ENCODE measurements around the gene SMAD7. TPM values are rescaled to one million over a fixed set of nuclear protein-coding genes. Genes with fewer than 3 reads are reported as not detected.

Gene SMAD7
- total RNA-seq, 1 donor from 2014 or later, result 6.9 TPM

- intact Hi-C loops (cut with micrococcal nuclease), result loop anchor here (10.0 kb wide), 1 partner anchor 1014 kb away; no protein-coding TSS in a partner anchor
- no peak overlapping the region for H3K27ac Mint-ChIP-seq
- H3K4me1 Mint-ChIP-seq, result peaks cover 2% of the 10 kb centered on the region
- POLR2A ChIA-PET, result no interaction called here
- DNase-seq (no peak), ATAC-seq (ENCODE audit: low read depth) (no peak)
- H3K27me3 Mint-ChIP-seq, result no peaks in the 10 kb centered on the region
- no peaks in the 10 kb centered on the region for H3K36me3 Mint-ChIP-seq (ENCODE audit: low read depth)
- H3K9me3 Mint-ChIP-seq, result no peaks in the 10 kb centered on the region
- H3K4me3 Mint-ChIP-seq, result no peak overlapping the region
- TF ChIP-seq, protein P1, sequence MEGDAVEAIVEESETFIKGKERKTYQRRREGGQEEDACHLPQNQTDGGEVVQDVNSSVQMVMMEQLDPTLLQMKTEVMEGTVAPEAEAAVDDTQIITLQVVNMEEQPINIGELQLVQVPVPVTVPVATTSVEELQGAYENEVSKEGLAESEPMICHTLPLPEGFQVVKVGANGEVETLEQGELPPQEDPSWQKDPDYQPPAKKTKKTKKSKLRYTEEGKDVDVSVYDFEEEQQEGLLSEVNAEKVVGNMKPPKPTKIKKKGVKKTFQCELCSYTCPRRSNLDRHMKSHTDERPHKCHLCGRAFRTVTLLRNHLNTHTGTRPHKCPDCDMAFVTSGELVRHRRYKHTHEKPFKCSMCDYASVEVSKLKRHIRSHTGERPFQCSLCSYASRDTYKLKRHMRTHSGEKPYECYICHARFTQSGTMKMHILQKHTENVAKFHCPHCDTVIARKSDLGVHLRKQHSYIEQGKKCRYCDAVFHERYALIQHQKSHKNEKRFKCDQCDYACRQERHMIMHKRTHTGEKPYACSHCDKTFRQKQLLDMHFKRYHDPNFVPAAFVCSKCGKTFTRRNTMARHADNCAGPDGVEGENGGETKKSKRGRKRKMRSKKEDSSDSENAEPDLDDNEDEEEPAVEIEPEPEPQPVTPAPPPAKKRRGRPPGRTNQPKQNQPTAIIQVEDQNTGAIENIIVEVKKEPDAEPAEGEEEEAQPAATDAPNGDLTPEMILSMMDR (IDR thresholded peaks at IDR 0.05), result no peak
- CTCF ChIA-PET, result interaction anchor here (0.7 kb wide), 1 partner anchor 30 kb away, joined by 3 read pairs; no protein-coding TSS in a partner anchor
Measured at GRCh38 chr18:48910972-48911545, 39.7 kb downstream of the SMAD7 start.

- TF ChIP-seq, protein P1 (IDR thresholded peaks at IDR 0.05), result no peak
- Mint-ChIP-seq H3K9me3 (no peaks in the 10 kb centered on the region), H3K27me3 (no peaks in the 10 kb centered on the region), H3K4me3 (no peak overlapping the region), H3K4me1 (peaks cover 2% of the 10 kb centered on the region), H3K27ac (no peak overlapping the region), H3K36me3 (ENCODE audit: low read depth) (no peaks in the 10 kb centered on the region)
- ATAC-seq (ENCODE audit: low read depth), result no peak
- CTCF ChIA-PET, result no interaction called here
- POLR2A ChIA-PET, result no interaction called here
- DNase-seq, result no peak
- intact Hi-C loops (cut with micrococcal nuclease), result loop anchor here (10.0 kb wide), 1 partner anchor 1015 kb away; no protein-coding TSS in a partner anchor
Measured at GRCh38 chr18:48909721-48910120, 41.0 kb downstream of the SMAD7 start.

DNA sequence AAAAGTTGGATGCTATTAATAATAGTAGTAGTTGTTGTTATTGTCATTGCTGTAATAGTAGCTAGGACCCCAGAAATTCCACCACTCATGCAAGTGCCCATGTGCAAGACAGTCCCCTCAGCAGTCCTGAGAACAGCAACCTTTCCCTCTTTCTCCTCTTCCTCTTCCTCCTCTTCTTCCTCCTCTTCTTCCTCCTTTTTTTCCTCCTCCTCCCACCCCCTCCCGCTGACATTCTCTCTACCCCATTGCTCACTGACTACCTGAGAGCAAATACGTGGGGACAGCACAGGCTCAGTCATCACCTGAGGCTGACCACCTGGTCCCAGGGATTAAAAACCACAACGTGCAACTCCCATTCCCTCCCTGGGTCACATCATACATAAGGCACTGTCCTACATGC lies 41.8 kb downstream of the SMAD7 start:
- ChIA-PET CTCF (no interaction called here), POLR2A (no interaction called here)
- ATAC-seq (ENCODE audit: low read depth) (no peak), DNase-seq (no peak)
- peaks cover 3% of the 10 kb centered on the region for H3K9me3 Mint-ChIP-seq
- intact Hi-C loops (cut with micrococcal nuclease), result no loop called here
- H3K4me1 Mint-ChIP-seq, result peaks cover 2% of the 10 kb centered on the region
- TF ChIP-seq, protein P1 (IDR thresholded peaks at IDR 0.05), result no peak
- H3K27ac Mint-ChIP-seq, result no peak overlapping the region
- no peaks in the 10 kb centered on the region for H3K27me3 Mint-ChIP-seq
- H3K36me3 Mint-ChIP-seq (ENCODE audit: low read depth), result no peaks in the 10 kb centered on the region
- H3K4me3 Mint-ChIP-seq, result no peak overlapping the region

DNA sequence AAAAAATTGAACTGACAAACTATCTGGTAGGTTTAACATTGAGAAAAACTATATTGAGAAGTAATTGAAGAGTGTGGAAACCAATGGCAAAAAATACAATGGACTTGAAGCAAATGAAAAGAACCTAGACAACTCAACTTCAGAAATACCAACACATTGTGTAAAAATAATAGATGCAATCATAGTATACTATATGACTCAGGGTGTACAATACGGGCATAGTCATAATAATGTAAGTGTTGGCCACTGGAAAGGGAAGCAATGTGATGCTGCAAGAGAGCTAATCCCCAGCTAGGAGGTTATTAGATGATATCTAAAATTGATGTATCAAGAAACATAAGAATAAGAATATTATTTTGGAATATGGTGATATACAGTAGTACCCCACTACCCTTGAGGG lies 45.3 kb downstream of the SMAD7 start:
- no peak overlapping the region for H3K27ac Mint-ChIP-seq
- H3K27me3 Mint-ChIP-seq, result no peaks in the 10 kb centered on the region
- peaks cover 3% of the 10 kb centered on the region for H3K9me3 Mint-ChIP-seq
- H3K36me3 Mint-ChIP-seq (ENCODE audit: low read depth), result no peaks in the 10 kb centered on the region
- H3K4me3 Mint-ChIP-seq, result no peak overlapping the region
- TF ChIP-seq, protein P1 (IDR thresholded peaks at IDR 0.05), result no peak
- DNase-seq (no peak), ATAC-seq (ENCODE audit: low read depth) (no peak)
- no peaks in the 10 kb centered on the region for H3K4me1 Mint-ChIP-seq
- POLR2A ChIA-PET, result no interaction called here
- intact Hi-C loops (cut with micrococcal nuclease), result no loop called here
- CTCF ChIA-PET, result no interaction called here

GRCh38 chr18:48904847-48905394 lies 45.8 kb downstream of the SMAD7 start:
- TF ChIP-seq, protein P1 (IDR thresholded peaks at IDR 0.05), result no peak
- no peaks in the 10 kb centered on the region for H3K36me3 Mint-ChIP-seq (ENCODE audit: low read depth)
- H3K4me3 Mint-ChIP-seq, result no peak overlapping the region
- H3K9me3 Mint-ChIP-seq, result peaks cover 3% of the 10 kb centered on the region
- DNase-seq (no peak), ATAC-seq (ENCODE audit: low read depth) (no peak)
- intact Hi-C loops (cut with micrococcal nuclease), result no loop called here
- peaks cover 4% of the 10 kb centered on the region for H3K4me1 Mint-ChIP-seq
- ChIA-PET CTCF (no interaction called here), POLR2A (no interaction called here)
- no peak overlapping the region for H3K27ac Mint-ChIP-seq
- H3K27me3 Mint-ChIP-seq, result no peaks in the 10 kb centered on the region
